Mesendoderm (in vitro differentiated cells): ENCODE data around the gene PHACTR1.

Experiments
- DNase-seq: peaks from one replicate; pipeline ENCODE4 v3.0.0; 2013
- H2AK5ac ChIP-seq: 2 replicates; pipeline ENCODE4 v1.6.1; 2013; ENCODE audit warnings: low read length, inconsistent platforms
- H2BK120ac ChIP-seq: 2 replicates; pipeline ENCODE4 v1.6.1; 2013; ENCODE audit warnings: low read depth, mild to moderate bottlenecking, low read length, moderate library complexity, mixed read lengths
- H2BK15ac ChIP-seq: replicated peaks from 2 replicates; pipeline ENCODE4 v1.6.1; 2013; ENCODE audit warnings: low read depth, mild to moderate bottlenecking, moderate library complexity
- H2BK5ac ChIP-seq: 2 replicates; pipeline ENCODE4 v1.6.1; 2013; ENCODE audit warnings: low read length, inconsistent platforms
- H3K18ac ChIP-seq: 2 replicates; pipeline ENCODE4 v1.6.1; 2013; ENCODE audit warnings: mild to moderate bottlenecking, low read length, mixed read lengths
- H3K23ac ChIP-seq: one replicate; pipeline ENCODE4 v1.6.1; 2013; ENCODE audit warnings: low read length
- H3K27ac ChIP-seq: 2 replicates; pipeline ENCODE4 v1.5.1; 2013; ENCODE audit warnings: low read depth, mild to moderate bottlenecking, inconsistent platforms, low read length, moderate library complexity
- H3K27me3 ChIP-seq: 2 replicates; pipeline ENCODE4 v1.6.1; 2013; ENCODE audit warnings: low read length, control low read depth, mild to moderate bottlenecking, inconsistent platforms; ENCODE audit not compliant: insufficient read depth, poor library complexity
- H3K36me3 ChIP-seq: 2 replicates; pipeline ENCODE4 v1.6.1; 2013; ENCODE audit warnings: low read length, inconsistent platforms; ENCODE audit not compliant: control insufficient read depth, insufficient read depth
- H3K4ac ChIP-seq: one replicate; pipeline ENCODE4 v1.6.1; 2013; ENCODE audit warnings: low read depth, mild to moderate bottlenecking, low read length, moderate library complexity
- H3K4me1 ChIP-seq: 2 replicates; pipeline ENCODE4 v1.6.1; 2013; ENCODE audit warnings: low read depth, low read length, inconsistent platforms; ENCODE audit not compliant: control insufficient read depth
- H3K4me2 ChIP-seq: 2 replicates; pipeline ENCODE4 v1.6.1; 2013; ENCODE audit warnings: low read length
- H3K4me3 ChIP-seq: 2 replicates; pipeline ENCODE4 v1.5.1; 2013; ENCODE audit warnings: mild to moderate bottlenecking, low read length
- H3K56ac ChIP-seq: one replicate; pipeline ENCODE4 v1.6.1; 2013; ENCODE audit warnings: low read length
- H3K79me1 ChIP-seq: 2 replicates; pipeline ENCODE4 v1.6.1; 2013; ENCODE audit warnings: low read length, inconsistent platforms
- H3K79me2 ChIP-seq: 2 replicates; pipeline ENCODE4 v1.6.1; 2013; ENCODE audit warnings: mild to moderate bottlenecking, low read length; ENCODE audit not compliant: control insufficient read depth, insufficient read depth
- H3K9ac ChIP-seq: 2 replicates; pipeline ENCODE4 v1.6.1; 2013; ENCODE audit warnings: low read length, inconsistent platforms
- H4K5ac ChIP-seq: one replicate; pipeline ENCODE4 v1.6.1; 2013; ENCODE audit warnings: low read length
- H4K8ac ChIP-seq: one replicate; pipeline ENCODE4 v1.6.1; 2013; ENCODE audit warnings: low read depth, mild to moderate bottlenecking, control low read depth, low read length, moderate library complexity
- WGBS: extraction: QIAGEN DNeasy Blood & Tissue Kit; methylation state at CpG from one replicate; pipeline ENCODE4 v1.1.7; 2013; ENCODE audit warnings: low lambda C conversion rate, missing lambda C conversion rate; ENCODE audit not compliant: insufficient coverage; ENCODE audit errors: extremely low coverage; 5-methylcytosine and 5-hydroxymethylcytosine counted together

Gene PHACTR1

GRCh38 chr6:12827921-12828320 is 111.4 kb downstream of the PHACTR1 start:
- no CpG with 5 or more reads among the region's 2 CpGs for WGBS
- Histone ChIP-seq H4K8ac (no peak overlapping the region), H3K27ac (no peak overlapping the region), H3K79me2 (no peaks in the 10 kb centered on the region), H3K4me2 (no peak overlapping the region), H3K36me3 (no peaks in the 10 kb centered on the region), H3K27me3 (no peaks in the 10 kb centered on the region), H4K5ac (no peak overlapping the region), H3K18ac (no peak overlapping the region), H3K56ac (no peak overlapping the region), H2BK120ac (no peak overlapping the region), H3K79me1 (no peaks in the 10 kb centered on the region), H3K4me3 (no peak overlapping the region), H3K4ac (no peak overlapping the region), H2BK15ac (no peak overlapping the region), H2BK5ac (no peak overlapping the region), H3K4me1 (peaks cover 2% of the 10 kb centered on the region), H3K9ac (no peak overlapping the region), H3K23ac (no peak overlapping the region), H2AK5ac (no peak overlapping the region)
- DNase-seq: no peak

- Histone ChIP-seq H3K56ac (no peak overlapping the region), H3K79me1 (no peaks in the 10 kb centered on the region), H3K79me2 (no peaks in the 10 kb centered on the region), H3K4me1 (no peaks in the 10 kb centered on the region), H3K4me3 (no peak overlapping the region), H3K27ac (no peak overlapping the region), H3K9ac (no peak overlapping the region), H2BK5ac (no peak overlapping the region), H4K5ac (no peak overlapping the region), H3K4me2 (no peak overlapping the region), H2AK5ac (no peak overlapping the region), H3K23ac (no peak overlapping the region), H3K4ac (no peak overlapping the region), H3K27me3 (no peaks in the 10 kb centered on the region), H2BK120ac (no peak overlapping the region), H3K36me3 (no peaks in the 10 kb centered on the region), H4K8ac (no peak overlapping the region), H2BK15ac (no peak overlapping the region), H3K18ac (no peak overlapping the region)
- WGBS: no CpG with 5 or more reads among the region's 4 CpGs
- DNase-seq: no peak
These were observed 115.7 kb downstream of the PHACTR1 start for GRCh38 chr6:12832226-12832735.

- Histone ChIP-seq H4K8ac (no peak overlapping the region), H3K36me3 (no peaks in the 10 kb centered on the region), H3K27me3 (no peaks in the 10 kb centered on the region), H2BK5ac (no peak overlapping the region), H3K9ac (no peak overlapping the region), H3K4me2 (no peak overlapping the region), H3K79me1 (no peaks in the 10 kb centered on the region), H3K4me1 (peaks cover 4% of the 10 kb centered on the region), H4K5ac (no peak overlapping the region), H2AK5ac (no peak overlapping the region), H3K56ac (no peak overlapping the region), H3K18ac (no peak overlapping the region), H2BK15ac (no peak overlapping the region), H3K23ac (no peak overlapping the region), H3K4me3 (no peak overlapping the region), H3K27ac (no peak overlapping the region), H3K79me2 (no peaks in the 10 kb centered on the region), H2BK120ac (no peak overlapping the region), H3K4ac (no peak overlapping the region)
- no peak for DNase-seq
- WGBS: no CpG with 5 or more reads among the region's 2 CpGs
These were observed 119.4 kb downstream of the PHACTR1 start for GRCh38 chr6:12836009-12836408.

DNA sequence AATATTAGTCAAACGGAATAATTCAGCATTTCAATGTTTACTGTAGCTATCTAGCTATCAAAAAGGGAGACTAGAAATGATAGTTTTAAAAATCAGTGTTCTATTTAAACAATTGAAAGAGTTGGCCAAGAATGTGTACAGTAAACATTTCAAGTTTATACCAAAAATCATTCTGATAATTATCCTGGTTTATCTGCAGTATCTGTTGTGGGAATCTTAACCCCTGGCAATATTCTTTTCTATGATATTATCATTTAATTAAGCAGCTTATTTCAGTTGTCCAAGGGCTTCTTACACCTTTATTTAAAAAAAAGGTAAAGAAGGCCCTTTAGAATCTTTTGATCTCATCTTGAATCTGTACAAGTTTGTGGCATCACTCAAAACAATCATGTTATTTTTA is 125.1 kb downstream of the PHACTR1 start:
- H2BK5ac ChIP-seq: no peak overlapping the region
- WGBS: no CpG with 5 or more reads among the region's 1 CpG
- no peak overlapping the region for H3K9ac ChIP-seq
- H3K4me3 ChIP-seq: no peak overlapping the region
- H2BK15ac ChIP-seq: no peak overlapping the region
- H3K23ac ChIP-seq: no peak overlapping the region
- H2BK120ac ChIP-seq: no peak overlapping the region
- H3K4me2 ChIP-seq: no peak overlapping the region
- H3K4me1 ChIP-seq: peaks cover 4% of the 10 kb centered on the region
- H3K79me2 ChIP-seq: no peaks in the 10 kb centered on the region
- no peak overlapping the region for H4K8ac ChIP-seq
- no peaks in the 10 kb centered on the region for H3K36me3 ChIP-seq
- H3K79me1 ChIP-seq: no peaks in the 10 kb centered on the region
- H4K5ac ChIP-seq: no peak overlapping the region
- H3K27me3 ChIP-seq: no peaks in the 10 kb centered on the region
- H3K56ac ChIP-seq: no peak overlapping the region
- H3K4ac ChIP-seq: no peak overlapping the region
- no peak for DNase-seq
- no peak overlapping the region for H2AK5ac ChIP-seq
- H3K27ac ChIP-seq: no peak overlapping the region
- H3K18ac ChIP-seq: no peak overlapping the region

DNA sequence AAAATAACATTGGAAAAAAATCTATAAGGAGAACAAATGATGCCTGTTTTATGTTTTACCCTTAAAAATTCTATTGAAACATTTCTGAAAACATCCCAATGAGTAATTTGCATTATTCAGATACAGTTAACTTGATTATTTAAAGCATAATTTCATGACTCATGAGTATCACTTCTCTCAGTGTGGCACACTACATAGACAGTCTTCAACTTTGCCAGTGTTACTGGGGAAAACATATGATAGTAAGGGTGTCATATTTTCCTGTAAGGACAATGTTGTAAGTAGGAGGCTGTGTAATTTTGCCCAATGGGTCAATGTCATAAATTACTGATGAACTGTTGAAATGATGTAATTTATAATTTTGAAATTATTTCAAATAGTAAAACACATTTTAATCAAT is 125.5 kb downstream of the PHACTR1 start:
- H3K18ac ChIP-seq: no peak overlapping the region
- H2AK5ac ChIP-seq: no peak overlapping the region
- no peak overlapping the region for H3K23ac ChIP-seq
- no peak overlapping the region for H3K4ac ChIP-seq
- H3K36me3 ChIP-seq: no peaks in the 10 kb centered on the region
- no peak overlapping the region for H3K4me3 ChIP-seq
- no peaks in the 10 kb centered on the region for H3K27me3 ChIP-seq
- no peak overlapping the region for H2BK5ac ChIP-seq
- no peak overlapping the region for H3K4me2 ChIP-seq
- no peaks in the 10 kb centered on the region for H3K79me2 ChIP-seq
- peaks cover 4% of the 10 kb centered on the region for H3K4me1 ChIP-seq
- H4K8ac ChIP-seq: no peak overlapping the region
- no peak overlapping the region for H4K5ac ChIP-seq
- no peaks in the 10 kb centered on the region for H3K79me1 ChIP-seq
- H2BK15ac ChIP-seq: no peak overlapping the region
- DNase-seq: no peak
- no peak overlapping the region for H2BK120ac ChIP-seq
- H3K27ac ChIP-seq: no peak overlapping the region
- H3K9ac ChIP-seq: no peak overlapping the region
- no peak overlapping the region for H3K56ac ChIP-seq

- H3K9ac ChIP-seq: no peak overlapping the region
- H3K4me2 ChIP-seq: no peak overlapping the region
- H3K36me3 ChIP-seq: no peaks in the 10 kb centered on the region
- no peak overlapping the region for H3K4ac ChIP-seq
- H3K4me3 ChIP-seq: no peak overlapping the region
- no peak overlapping the region for H3K27ac ChIP-seq
- H2BK15ac ChIP-seq: no peak overlapping the region
- no peak overlapping the region for H4K5ac ChIP-seq
- peaks cover 4% of the 10 kb centered on the region for H3K4me1 ChIP-seq
- H3K79me2 ChIP-seq: no peaks in the 10 kb centered on the region
- no CpG with 5 or more reads among the region's 2 CpGs for WGBS
- no peaks in the 10 kb centered on the region for H3K79me1 ChIP-seq
- H2AK5ac ChIP-seq: no peak overlapping the region
- no peak overlapping the region for H4K8ac ChIP-seq
- no peak for DNase-seq
- no peak overlapping the region for H3K56ac ChIP-seq
- H3K27me3 ChIP-seq: no peaks in the 10 kb centered on the region
- no peak overlapping the region for H3K23ac ChIP-seq
- no peak overlapping the region for H2BK5ac ChIP-seq
- no peak overlapping the region for H3K18ac ChIP-seq
- H2BK120ac ChIP-seq: no peak overlapping the region
These were observed 126.1 kb downstream of the PHACTR1 start for GRCh38 chr6:12842658-12843057.
